ENCODE results near the gene ZNF219.

Gene ZNF219

GRCh38 chr14:21098892-21099595 is 589 bp upstream of the ZNF219 start:
- TF ChIP-seq EZH2phosphoT487 (IDR thresholded peaks at IDR 0.05; ENCODE audit: borderline replicate concordance) (no peak), CTCF (conservative IDR thresholded peaks at IDR 0.05; ENCODE audit: low read length) (no peak)
- no peaks in the 10 kb centered on the region for H3K9me2 ChIP-seq (replicated peaks; ENCODE audit: low read depth, low read length)
- peaks cover 23% of the 10 kb centered on the region for H3F3A ChIP-seq (ENCODE audit: low read depth)
- no peaks in the 10 kb centered on the region for H3K9me3 ChIP-seq (ENCODE audit: insufficient read depth, low read depth, low read length)
- peak overlapping the region; percentile 79 for H3K9ac ChIP-seq (ENCODE audit: low read depth, low read length, poor library complexity, severe bottlenecking)
- H3K27me3 ChIP-seq (ENCODE audit: insufficient read depth, low read length, poor library complexity, severe bottlenecking) = no peaks in the 10 kb centered on the region
- peaks cover 33% of the 10 kb centered on the region for H3K4me1 ChIP-seq (ENCODE audit: insufficient read depth, low read length, poor library complexity, severe bottlenecking)
- peak overlapping the region; percentile 77 for H3K4me3 ChIP-seq (ENCODE audit: low read length, poor library complexity, severe bottlenecking)
- H3K4me2 ChIP-seq (ENCODE audit: low read depth, low read length, poor library complexity, severe bottlenecking) = peak overlapping the region; percentile 76
- peaks cover 7% of the 10 kb centered on the region for H3K79me2 ChIP-seq (ENCODE audit: insufficient read depth, low read length)
- H3K36me3 ChIP-seq (ENCODE audit: insufficient read depth, low read length) = no peaks in the 10 kb centered on the region
- H2AFZ ChIP-seq (ENCODE audit: low read length) = peak overlapping the region; percentile 91
- H4K20me1 ChIP-seq (ENCODE audit: insufficient read depth, low read length, poor library complexity, severe bottlenecking) = no peaks in the 10 kb centered on the region

GRCh38 chr14:21097636-21098075 is 799 bp downstream of the ZNF219 start:
- no peak overlapping the region for H2AFZ ChIP-seq (ENCODE audit: low read length)
- H3K36me3 ChIP-seq (ENCODE audit: insufficient read depth, low read length) = no peaks in the 10 kb centered on the region
- H3K4me2 ChIP-seq (ENCODE audit: low read depth, low read length, poor library complexity, severe bottlenecking) = peak overlapping the region; percentile 31
- H3K4me1 ChIP-seq (ENCODE audit: insufficient read depth, low read length, poor library complexity, severe bottlenecking) = peaks cover 26% of the 10 kb centered on the region
- no peaks in the 10 kb centered on the region for H3K9me2 ChIP-seq (replicated peaks; ENCODE audit: low read depth, low read length)
- peak overlapping the region; percentile 50 for H3K4me3 ChIP-seq (ENCODE audit: low read length, poor library complexity, severe bottlenecking)
- TF ChIP-seq CTCF (conservative IDR thresholded peaks at IDR 0.05; ENCODE audit: low read length) = no peak
- TF ChIP-seq EZH2phosphoT487 (IDR thresholded peaks at IDR 0.05; ENCODE audit: borderline replicate concordance) = no peak
- H3K9me3 ChIP-seq (ENCODE audit: insufficient read depth, low read depth, low read length) = no peaks in the 10 kb centered on the region
- no peaks in the 10 kb centered on the region for H3K27me3 ChIP-seq (ENCODE audit: insufficient read depth, low read length, poor library complexity, severe bottlenecking)
- H3K9ac ChIP-seq (ENCODE audit: low read depth, low read length, poor library complexity, severe bottlenecking) = peak overlapping the region; percentile 27
- H3F3A ChIP-seq (ENCODE audit: low read depth) = peaks cover 23% of the 10 kb centered on the region
- H3K79me2 ChIP-seq (ENCODE audit: insufficient read depth, low read length) = peaks cover under 1% of the 10 kb centered on the region; the same call in 1 of the 2 replicates
- H4K20me1 ChIP-seq (ENCODE audit: insufficient read depth, low read length, poor library complexity, severe bottlenecking) = no peaks in the 10 kb centered on the region

GRCh38 chr14:21096978-21097635 is 1.3 kb downstream of the ZNF219 start:
- Histone ChIP-seq H3K4me3 (ENCODE audit: low read length, poor library complexity, severe bottlenecking) (peak overlapping the region; percentile 50), H3K36me3 (ENCODE audit: insufficient read depth, low read length) (no peaks in the 10 kb centered on the region), H4K20me1 (ENCODE audit: insufficient read depth, low read length, poor library complexity, severe bottlenecking) (no peaks in the 10 kb centered on the region), H3K9me2 (replicated peaks; ENCODE audit: low read depth, low read length) (no peaks in the 10 kb centered on the region), H3F3A (ENCODE audit: low read depth) (peaks cover 23% of the 10 kb centered on the region), H3K79me2 (ENCODE audit: insufficient read depth, low read length) (no peaks in the 10 kb centered on the region; the same call in 1 of the 2 replicates), H3K9me3 (ENCODE audit: insufficient read depth, low read depth, low read length) (no peaks in the 10 kb centered on the region), H2AFZ (ENCODE audit: low read length) (no peak overlapping the region), H3K4me1 (ENCODE audit: insufficient read depth, low read length, poor library complexity, severe bottlenecking) (peaks cover 20% of the 10 kb centered on the region), H3K9ac (ENCODE audit: low read depth, low read length, poor library complexity, severe bottlenecking) (peak overlapping the region; percentile 27), H3K4me2 (ENCODE audit: low read depth, low read length, poor library complexity, severe bottlenecking) (peak overlapping the region; percentile 31), H3K27me3 (ENCODE audit: insufficient read depth, low read length, poor library complexity, severe bottlenecking) (no peaks in the 10 kb centered on the region)
- no peak for TF ChIP-seq EZH2phosphoT487 (IDR thresholded peaks at IDR 0.05; ENCODE audit: borderline replicate concordance)

Data from Loucy (cell line).